Endothelial cell of hepatic sinusoid (primary cell): ENCODE results near the gene TCFL5.

ENCODE experiments used
- in situ Hi-C: cut with HindIII; loops from 2 replicates; pipeline ENCODE4 v1.10.0; 2017; ENCODE audit warnings: low sequenced_read_pairs

The TCFL5 gene

DNA sequence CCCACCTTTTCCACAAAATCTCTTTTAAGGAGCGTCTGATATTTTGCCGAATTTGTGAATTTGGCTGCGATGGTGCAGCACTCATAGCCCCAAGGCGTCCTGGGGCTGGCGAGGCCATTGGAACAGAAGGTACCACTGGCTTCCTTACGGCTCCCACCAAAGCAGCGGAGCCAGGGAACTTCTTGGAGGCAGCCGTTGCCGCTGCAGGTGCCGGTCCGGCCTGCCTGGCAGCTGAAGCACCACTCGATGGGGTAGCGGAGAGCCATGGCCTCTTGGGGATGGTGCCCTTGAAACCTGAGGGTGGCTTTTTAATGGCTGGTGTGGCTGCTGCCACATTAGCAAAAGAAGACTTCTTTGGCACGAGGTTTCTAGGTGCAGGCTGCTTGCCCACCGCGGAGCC, 34.9 kb upstream of the TCFL5 start:
- in situ Hi-C loops, result no loop called here

DNA sequence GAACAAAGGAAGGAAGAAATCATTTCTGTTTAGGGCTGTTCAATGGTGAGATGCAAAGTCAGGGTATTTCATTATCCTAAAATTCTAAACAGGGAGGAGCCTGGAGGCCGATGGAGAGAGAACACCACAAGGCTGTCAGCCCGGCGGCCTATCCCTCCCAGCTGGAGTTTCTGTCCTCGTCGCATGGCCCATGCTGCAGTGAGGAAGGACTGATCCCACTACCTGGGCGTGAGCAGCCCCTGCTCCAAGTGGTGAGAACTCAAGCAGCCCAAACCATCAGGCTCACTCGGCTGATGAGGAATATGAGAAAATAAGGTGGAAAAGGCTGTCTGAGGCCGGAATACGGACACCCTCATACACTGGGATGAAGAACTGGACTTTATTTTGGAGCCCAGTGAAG, 33.9 kb upstream of the TCFL5 start:
- in situ Hi-C loops, result no loop called here

DNA sequence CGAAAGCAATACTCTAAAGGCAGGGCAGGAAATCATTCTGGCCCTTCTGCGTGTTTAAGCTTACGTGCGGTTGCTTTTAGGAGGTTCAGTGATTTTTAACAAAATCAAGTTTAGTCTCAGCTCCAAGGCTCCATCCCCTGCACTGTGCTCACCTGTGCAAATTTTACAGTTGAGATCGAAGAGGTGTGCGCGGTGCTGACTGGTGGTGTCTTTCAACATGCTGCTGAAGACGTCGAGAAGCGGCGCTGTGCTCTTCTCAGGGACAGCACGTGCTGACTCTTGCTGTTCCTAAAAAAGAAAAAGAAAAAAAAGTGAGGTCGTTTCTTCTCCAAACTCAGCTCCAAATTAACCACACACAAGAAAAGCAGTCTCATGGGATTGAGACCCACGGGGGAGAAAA, 32.6 kb upstream of the TCFL5 start:
- in situ Hi-C loops, result no loop called here

DNA sequence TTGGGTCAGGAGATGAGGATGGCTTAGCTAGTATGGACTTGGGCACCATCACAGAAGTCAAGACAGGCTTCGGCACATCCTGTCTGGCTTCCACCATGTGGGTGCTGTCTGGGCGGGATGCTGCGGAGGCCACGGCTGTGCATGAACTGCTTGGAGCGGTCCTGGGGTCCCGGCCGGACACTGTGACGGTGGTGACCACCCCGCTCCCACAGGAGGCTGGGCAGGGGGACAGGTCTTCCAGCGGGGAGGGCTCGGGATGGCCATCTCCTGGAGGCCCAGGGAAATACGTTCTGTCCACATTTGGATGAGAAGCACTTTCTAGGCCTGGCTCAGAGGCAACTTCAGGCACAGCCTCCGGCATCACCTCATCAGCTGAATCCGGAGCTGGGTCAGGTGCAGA, 32.1 kb upstream of the TCFL5 start:
- in situ Hi-C loops, result no loop called here

DNA sequence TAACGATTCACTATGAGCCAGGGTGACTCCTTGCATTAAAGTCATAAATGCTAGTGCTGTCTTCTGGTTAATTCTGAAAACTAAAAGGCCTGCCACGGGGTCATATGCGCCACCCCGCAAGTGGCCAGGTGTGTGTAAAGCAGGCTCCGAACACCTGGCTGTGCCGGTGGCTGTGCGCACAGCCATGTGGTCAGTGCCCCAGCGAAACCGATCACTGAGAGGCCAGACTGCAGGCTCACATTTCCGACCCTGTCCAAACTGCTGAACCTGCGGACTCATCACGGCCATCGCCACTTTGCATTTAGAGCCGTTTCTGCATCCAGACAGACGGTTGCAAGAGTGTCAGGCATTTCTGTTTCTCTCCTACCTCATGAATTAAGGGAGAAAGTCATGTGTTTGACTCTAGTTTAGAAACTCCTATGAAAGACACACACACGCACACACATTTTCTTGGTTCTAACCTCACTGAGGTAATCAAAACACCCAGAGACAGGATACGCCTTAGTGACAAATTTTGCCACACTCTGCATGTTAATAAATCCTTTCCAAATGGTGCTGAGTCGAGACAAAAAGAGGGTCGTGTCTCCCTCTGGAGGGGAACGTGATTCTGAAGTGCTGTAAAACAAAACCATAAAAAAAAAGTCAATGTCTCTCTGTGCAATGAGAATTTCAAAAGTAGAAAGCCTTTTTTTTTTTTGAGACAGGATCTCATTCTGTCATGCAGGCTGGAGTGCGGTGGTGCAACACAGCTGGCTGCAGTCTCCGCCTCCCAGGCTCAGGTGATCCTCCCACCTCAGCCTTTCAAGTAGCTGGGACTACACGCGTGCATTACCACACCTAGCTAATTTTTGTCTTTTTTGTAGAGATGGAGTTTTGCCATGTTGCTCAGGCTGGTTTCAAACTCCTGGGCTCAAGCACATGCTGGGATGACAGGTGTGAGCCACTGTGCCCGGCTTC, 31.0 kb upstream of the TCFL5 start:
- in situ Hi-C loops, result no loop called here

DNA sequence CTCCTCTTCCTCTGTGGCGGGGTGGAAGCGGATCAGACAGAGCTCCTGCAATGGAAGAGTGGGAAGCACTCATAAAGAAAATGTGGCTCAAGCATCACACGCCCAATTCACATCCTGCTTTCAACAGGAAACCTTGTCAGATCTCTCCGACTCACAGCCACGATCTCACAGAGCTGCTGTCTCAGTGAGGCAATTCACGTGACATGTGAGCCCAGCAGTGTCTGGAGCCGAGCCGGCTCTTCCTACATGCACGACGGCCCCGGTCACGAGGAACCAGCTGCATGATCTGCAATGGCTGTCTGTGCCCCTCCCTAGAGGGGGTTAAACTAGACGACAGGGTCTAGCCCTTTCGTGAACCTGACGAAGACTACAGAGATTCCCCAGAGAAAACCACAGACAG, 29.5 kb upstream of the TCFL5 start:
- in situ Hi-C loops, result no loop called here

DNA sequence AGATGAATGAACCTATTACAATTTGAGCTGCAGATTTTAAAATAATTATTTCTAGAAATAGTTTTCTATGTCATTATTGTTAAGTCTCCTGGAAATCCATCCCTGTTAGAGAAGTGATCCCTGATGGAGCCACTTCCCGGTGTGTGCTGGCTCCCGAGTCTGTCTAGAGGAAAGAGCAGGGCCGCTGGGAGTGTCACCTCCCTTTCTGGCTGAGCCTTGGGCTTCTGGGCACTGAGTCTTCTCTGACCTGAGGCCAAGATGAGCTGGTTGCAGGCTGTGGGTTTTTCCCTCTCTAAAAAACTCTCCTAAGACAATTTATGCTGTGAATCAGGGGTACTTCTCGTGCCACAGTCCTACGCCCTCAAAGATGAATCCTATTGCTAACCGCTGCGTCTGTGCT, 28.8 kb upstream of the TCFL5 start:
- in situ Hi-C loops, result no loop called here

DNA sequence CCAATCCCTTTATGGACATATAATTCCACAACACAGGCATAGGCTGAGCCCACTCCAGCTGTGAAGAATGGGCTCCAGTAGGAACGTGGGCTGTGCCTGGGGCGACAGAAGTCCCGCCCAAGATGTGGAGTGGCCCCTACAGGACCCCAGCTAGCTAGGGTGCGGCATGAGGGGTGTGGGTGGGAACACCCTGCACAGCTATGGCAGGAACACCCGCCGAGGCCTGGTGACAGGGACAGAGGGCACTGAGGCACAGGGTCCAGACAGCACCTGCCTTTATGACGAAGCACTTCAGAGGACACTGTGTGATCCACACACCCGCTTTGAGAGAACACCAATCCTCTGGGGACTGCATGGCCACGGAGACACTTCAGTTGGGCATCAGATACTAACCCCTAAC, 28.2 kb upstream of the TCFL5 start:
- in situ Hi-C loops, result no loop called here

DNA sequence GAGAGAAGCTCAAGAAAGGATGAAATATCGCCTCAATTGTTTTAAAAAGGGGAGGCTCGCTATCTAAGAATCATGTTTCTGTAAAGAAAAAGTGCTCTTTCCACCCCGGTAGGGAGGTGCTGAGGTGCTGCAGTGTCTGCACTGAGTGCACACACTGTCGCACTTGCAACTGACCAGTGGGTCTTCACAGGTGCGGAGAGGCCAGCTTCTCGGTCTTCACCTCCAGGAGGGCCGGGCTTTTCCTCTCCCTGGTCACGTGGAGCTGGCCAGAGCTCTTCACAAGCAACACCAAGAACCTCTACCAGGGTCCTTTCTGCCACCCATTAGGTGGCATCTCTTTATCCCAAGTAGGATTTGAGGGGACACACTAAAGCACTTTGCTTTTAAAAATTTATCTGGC, 27.8 kb upstream of the TCFL5 start:
- in situ Hi-C loops, result no loop called here

DNA sequence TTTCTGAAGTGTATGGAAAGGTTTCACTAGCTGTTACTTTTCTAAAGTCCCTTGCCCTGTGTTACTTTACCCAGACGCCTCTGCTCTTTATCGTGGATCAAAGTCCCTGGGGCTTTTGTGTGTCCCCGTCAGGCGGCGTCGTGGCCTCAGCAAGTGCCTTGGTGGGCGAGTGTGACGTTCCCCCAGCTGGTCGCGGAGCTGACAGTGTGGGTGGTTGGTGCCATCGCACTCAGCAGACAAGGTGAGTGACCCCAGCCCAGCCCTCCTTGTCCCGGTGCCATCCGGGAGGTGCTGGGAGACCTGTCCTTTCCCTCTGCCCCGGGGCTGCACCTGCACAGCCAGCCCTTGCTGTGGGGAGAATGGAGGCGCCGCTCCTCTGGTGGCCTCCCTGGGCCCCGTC, 27.3 kb upstream of the TCFL5 start:
- in situ Hi-C loops, result no loop called here

DNA sequence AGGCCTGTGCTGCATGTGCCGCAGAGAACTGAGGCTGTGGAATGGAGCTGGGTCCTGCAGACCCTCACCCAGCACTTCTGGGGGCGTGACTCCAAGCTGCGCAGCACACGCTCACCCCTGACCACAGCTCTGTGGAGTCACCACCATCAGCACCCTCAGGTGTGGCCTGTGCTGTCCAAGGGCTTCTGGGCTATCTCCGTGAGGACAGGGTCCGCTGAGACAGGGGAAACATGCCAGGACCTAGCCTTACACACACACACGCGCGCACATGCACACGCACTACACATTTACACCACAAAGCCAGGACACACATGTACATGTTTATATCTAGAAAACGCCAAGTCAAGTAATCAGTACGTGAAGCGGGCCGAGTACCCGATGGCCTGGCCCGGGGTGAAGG, 26.8 kb upstream of the TCFL5 start:
- in situ Hi-C loops, result no loop called here

DNA sequence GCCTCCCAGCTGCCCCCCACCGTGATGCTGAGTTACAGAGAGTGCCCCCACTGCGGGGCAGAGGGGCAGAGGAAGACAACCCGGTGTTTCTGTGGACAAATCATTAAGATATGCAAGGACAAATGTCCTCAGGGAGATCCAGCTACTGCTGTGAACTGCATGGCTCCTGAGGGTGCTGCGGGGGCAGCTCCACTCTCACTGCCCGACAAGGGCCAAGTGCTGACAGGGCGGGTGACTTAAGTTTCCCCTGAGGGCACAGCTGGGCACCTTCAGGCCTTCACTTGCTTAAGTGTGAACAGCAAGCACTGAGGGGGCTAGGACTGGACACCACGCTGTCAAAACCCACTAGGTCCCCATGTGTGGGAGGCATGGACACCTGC, 26.2 kb upstream of the TCFL5 start:
- in situ Hi-C loops, result no loop called here

DNA sequence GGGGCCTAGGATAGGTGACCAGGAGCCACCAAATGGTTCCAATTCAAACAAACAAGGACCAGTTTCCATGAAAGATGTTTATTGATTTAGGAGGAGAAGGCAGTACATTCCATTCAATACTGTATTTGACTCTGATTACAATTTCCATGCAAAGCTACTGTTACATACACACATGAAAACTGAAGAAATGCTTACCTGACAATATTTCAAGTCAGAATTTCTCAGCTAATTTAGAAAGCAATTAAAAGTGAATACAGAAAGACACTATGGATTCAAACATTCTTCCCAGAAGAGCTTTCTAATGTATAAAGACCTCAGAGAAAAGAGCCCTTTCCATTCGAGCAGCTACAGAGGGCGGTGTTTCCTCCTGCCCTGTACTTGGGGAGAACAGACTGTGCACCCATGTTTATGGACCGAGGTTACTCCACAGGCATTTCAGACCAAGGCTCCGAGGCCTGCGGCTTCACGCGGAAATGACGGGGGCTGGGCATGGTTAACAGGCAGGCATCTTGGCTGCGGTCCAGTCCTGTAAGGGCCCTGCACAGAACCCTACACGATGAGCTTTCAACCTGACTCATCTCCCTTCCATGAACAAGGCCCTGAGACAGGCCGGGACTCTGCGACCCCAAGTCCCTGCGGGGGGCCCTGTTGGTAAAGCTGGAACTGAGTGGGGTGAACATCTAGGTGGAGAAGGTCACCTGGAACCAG, 25.7 kb upstream of the TCFL5 start:
- in situ Hi-C loops, result no loop called here

DNA sequence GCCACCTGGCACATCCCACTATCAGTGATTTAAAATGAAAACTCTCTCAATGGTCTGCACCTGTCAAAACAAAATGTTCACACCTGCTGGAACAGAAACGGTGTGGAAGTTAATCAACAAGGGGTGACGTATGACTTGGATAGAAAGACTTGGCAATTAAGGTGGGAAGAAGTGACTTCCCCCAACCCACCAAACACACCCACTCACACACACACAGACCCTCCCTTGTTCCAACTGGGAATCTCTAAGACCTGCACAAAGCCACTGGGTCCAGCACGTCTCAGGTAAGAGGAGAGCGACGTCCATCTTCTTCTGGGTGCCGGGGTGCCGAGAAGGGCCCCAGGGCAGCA, 25.1 kb upstream of the TCFL5 start:
- in situ Hi-C loops, result no loop called here

DNA sequence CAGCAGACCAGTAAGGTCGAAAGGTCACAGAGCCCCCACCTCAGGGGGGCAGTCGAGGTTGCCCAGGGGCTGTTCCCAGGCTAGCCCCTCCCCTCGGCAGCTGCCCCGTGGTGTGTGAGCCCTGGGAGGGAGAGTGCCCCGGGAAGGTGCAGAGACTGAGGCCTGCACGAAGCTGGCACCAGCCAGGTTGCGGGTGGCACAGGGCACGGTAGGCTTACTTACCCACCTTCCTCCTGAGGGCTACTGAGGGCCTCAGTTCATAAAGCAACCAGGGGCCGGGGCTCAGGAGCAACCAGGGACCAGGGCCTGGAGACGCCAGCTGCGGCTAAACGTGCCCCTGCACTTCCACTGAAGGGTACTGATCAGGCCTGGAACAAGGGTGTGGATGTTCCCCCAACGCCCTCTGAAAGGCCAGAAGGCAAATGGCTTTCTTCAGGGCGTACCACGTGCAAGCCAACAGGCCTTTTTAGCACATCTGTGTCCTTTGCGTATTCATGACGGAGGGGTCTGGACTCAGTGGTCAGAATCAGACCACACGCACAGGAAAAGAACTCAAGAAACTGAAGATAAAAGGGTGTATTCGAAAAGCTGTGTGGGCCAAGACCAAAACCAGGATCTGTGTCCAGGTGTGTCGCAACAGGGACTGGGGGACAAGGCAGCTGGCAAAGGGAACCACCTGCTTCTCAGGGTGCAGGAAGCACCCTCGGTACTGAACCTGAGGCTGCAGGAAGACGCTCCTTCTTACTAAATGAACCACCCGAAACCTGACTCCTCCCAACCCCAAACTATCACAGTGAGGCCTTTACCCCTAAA, 24.5 kb upstream of the TCFL5 start:
- in situ Hi-C loops, result no loop called here

DNA sequence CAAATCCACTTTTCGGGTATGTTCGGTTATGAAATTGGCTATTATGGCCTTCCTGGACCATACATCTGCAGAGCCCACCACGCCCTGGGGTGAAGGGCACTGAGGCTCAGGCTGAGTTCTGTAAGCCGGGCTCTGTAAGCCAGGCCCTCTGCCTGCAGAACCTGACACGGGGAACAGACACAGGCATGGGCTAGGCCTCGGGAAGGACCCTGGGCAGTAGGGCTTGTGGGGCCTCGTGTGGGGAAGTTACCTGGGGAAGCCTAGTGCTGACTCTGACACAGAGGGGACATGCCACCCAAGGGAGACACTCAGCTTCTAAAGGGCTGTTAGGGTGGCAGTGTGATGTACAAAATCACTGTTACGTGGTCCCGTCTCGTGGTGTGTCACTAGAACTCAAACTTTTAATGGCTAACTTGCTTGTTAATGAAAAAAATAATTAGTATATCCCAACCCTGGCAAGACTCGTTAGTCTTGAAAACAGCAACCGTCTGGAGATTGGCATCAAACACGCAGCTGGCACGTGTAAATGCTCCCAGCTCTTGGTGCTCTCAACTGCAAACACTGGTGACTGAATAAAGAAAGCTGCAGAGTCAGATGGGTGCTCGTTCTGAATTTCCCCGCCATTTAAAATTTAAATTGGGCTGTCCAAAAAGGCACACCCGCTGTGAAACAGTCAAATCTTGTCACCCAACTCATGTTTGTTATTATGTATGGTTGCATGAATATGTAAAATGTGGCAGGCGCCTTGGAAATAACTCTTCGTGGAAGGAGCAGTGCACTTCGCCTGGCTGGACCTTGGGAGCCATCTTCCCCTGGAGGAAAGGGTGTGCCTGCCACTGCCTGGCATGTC, 23.6 kb upstream of the TCFL5 start:
- in situ Hi-C loops, result no loop called here

DNA sequence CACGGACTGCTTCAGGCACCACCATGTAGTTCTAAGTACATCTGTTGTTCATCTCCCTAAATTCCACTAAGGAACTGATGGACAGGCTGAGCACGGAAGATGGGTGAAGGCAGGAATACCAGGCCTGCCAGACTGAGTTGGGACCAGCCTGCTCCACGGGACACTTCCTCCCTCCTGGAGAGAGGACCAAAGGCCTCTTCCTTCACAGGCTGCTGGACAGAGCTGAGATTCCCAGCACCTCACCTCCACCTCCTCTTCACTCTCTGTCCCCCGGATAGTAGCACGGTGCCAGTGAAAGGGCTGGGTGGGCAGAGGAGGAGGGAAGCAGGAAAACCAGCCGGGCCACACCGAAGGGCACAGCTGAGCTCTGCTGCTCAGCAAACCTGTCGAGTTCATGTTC, 22.9 kb upstream of the TCFL5 start:
- in situ Hi-C loops, result no loop called here

DNA sequence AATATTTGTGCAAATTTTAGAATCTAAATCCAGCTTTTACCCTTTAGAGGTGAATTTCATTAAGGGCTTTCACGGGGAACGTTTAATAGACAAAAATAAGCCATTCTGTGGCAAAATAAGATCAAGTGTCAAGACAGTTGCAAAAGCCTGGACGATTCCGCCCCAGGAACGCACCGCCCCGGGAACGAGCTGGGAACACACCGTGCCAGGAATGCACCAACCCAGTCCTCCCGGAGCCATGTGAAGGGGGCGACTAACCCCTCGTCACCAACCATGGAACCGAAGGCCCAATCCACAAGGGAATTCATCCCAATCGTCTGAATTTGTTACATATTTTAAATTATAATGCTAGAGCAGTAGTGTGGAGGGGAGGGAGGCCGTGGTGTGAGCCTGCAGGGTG, 20.8 kb upstream of the TCFL5 start:
- in situ Hi-C loops, result no loop called here

DNA sequence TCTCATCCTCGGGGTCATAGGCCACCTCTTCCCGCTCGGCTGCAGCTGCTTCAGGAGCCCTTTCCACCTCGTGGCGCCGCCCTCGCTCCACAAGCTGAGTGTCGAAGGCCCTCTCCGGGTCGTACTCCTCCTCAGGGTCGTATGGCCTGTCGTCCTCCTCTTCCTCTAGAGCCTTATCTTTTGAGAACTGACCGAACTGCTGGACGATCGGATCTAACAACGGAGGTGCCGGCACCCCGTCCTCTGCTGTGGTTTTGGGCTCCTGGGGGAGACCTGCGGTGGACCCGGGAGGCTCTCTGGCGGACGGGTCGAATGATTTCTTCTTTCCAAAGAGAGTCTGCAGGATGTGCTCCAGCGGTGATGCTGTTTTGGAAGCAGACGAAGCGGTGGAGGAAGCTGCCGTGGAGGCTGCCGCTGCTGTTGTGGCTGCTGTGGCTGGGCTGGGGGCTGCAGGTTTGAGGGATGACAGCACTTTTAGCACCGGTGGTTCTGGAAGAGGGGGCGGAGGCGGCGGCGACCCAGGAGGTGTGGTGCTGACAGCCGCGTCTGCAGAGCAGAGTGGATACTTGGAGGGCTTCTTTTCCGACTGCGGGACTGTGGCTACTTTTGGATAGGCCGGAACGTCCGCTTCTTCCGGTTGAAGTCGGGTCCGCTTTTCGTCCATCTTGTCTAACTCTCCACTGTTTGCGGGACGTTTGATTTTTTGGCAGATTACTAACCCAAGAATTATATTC, 20.2 kb upstream of the TCFL5 start:
- in situ Hi-C loops, result no loop called here
